Mesothelial cell of epicardium (in vitro differentiated cells): ENCODE results near the gene CCBE1. TPM values are rescaled to one million over a fixed set of nuclear protein-coding genes. Genes with fewer than 3 reads are reported as not detected.

ENCODE experiments used
- DNase-seq, 2 experiments: peaks; one replicate each; pipeline ENCODE4 v3.0.0; 2021; ENCODE audit warnings: low spot score in 2 of 2; ENCODE audit not compliant: unreplicated experiment in 2 of 2
- H3K27ac Mint-ChIP-seq: 2 replicates; pipeline ENCODE4 v1.8.0; 2021; ENCODE audit warnings: mixed read lengths
- H3K27me3 Mint-ChIP-seq: 2 replicates; pipeline ENCODE4 v1.8.0; 2021; ENCODE audit warnings: low read depth, mixed read lengths
- H3K36me3 Mint-ChIP-seq: 2 replicates; pipeline ENCODE4 v1.8.0; 2021; ENCODE audit warnings: mixed read lengths
- H3K4me1 Mint-ChIP-seq: 2 replicates; pipeline ENCODE4 v1.8.0; 2021; ENCODE audit warnings: mixed read lengths
- H3K4me3 Mint-ChIP-seq: 2 replicates; pipeline ENCODE4 v1.8.0; 2021; ENCODE audit warnings: mild to moderate bottlenecking, moderate library complexity, mixed read lengths
- H3K9me3 Mint-ChIP-seq: 2 replicates; pipeline ENCODE4 v1.8.0; 2021; ENCODE audit warnings: mixed read lengths
- CTCF ChIP-seq: fragments of 200-600 bp; sonication (generic); IDR thresholded peaks from one replicate; pipeline ENCODE4 v1.5.0; 2021; ENCODE audit warnings: antibody characterized with exemption; ENCODE audit not compliant: unreplicated experiment
- total RNA-seq: library from RNA; stranded (reverse); gene quantifications from 3 replicates; pipeline ENCODE4 v1.2.1, GENCODE V29; 2021

CCBE1 gene
- total RNA-seq, 1 donor from 2014 or later = 71.1 TPM

GRCh38 chr18:59547581-59548182, 149.5 kb downstream of the CCBE1 start:
- H3K27me3 Mint-ChIP-seq = peaks cover 6% of the 10 kb centered on the region
- no peak for DNase-seq
- H3K4me1 Mint-ChIP-seq = peaks cover 48% of the 10 kb centered on the region
- TF ChIP-seq CTCF = no peak
- no peak overlapping the region for H3K4me3 Mint-ChIP-seq
- no peaks in the 10 kb centered on the region for H3K36me3 Mint-ChIP-seq
- no peaks in the 10 kb centered on the region for H3K9me3 Mint-ChIP-seq
- peak overlapping the region; percentile 52 for H3K27ac Mint-ChIP-seq

- no peak for DNase-seq
- Mint-ChIP-seq H3K27me3 (peaks cover 10% of the 10 kb centered on the region), H3K4me1 (peaks cover 48% of the 10 kb centered on the region), H3K36me3 (no peaks in the 10 kb centered on the region), H3K9me3 (no peaks in the 10 kb centered on the region), H3K27ac (peak overlapping the region; percentile 62), H3K4me3 (no peak overlapping the region)
- TF ChIP-seq CTCF = no peak
Measured at GRCh38 chr18:59546188-59546587, 151.0 kb downstream of the CCBE1 start.

- Mint-ChIP-seq H3K4me3 (no peak overlapping the region), H3K4me1 (peaks cover 28% of the 10 kb centered on the region), H3K9me3 (peaks cover 10% of the 10 kb centered on the region), H3K36me3 (peaks cover 9% of the 10 kb centered on the region), H3K27me3 (peaks cover 9% of the 10 kb centered on the region), H3K27ac (peak overlapping the region; percentile 74)
- no peak for TF ChIP-seq CTCF
- DNase-seq = no peak
Measured at GRCh38 chr18:59540780-59541179, 156.4 kb downstream of the CCBE1 start.

- H3K36me3 Mint-ChIP-seq = peaks cover 9% of the 10 kb centered on the region
- H3K9me3 Mint-ChIP-seq = peaks cover 10% of the 10 kb centered on the region
- H3K27ac Mint-ChIP-seq = peak overlapping the region; percentile 74
- peaks cover 28% of the 10 kb centered on the region for H3K4me1 Mint-ChIP-seq
- no peak for DNase-seq
- TF ChIP-seq CTCF = no peak
- H3K4me3 Mint-ChIP-seq = no peak overlapping the region
- H3K27me3 Mint-ChIP-seq = peaks cover 9% of the 10 kb centered on the region
Measured at GRCh38 chr18:59540346-59540745, 156.9 kb downstream of the CCBE1 start.

- H3K27ac Mint-ChIP-seq = no peak overlapping the region
- peaks cover 8% of the 10 kb centered on the region for H3K27me3 Mint-ChIP-seq
- H3K4me3 Mint-ChIP-seq = no peak overlapping the region
- H3K4me1 Mint-ChIP-seq = peaks cover 35% of the 10 kb centered on the region
- no peak for DNase-seq
- no peak for TF ChIP-seq CTCF
- peaks cover 9% of the 10 kb centered on the region for H3K36me3 Mint-ChIP-seq
- peaks cover 10% of the 10 kb centered on the region for H3K9me3 Mint-ChIP-seq
Measured at GRCh38 chr18:59539108-59539507, 158.1 kb downstream of the CCBE1 start.

- Mint-ChIP-seq H3K36me3 (peaks cover 9% of the 10 kb centered on the region), H3K4me3 (no peak overlapping the region), H3K4me1 (peaks cover 42% of the 10 kb centered on the region), H3K27ac (no peak overlapping the region), H3K9me3 (peaks cover 10% of the 10 kb centered on the region), H3K27me3 (peaks cover 7% of the 10 kb centered on the region)
- no peak for DNase-seq
- no peak for TF ChIP-seq CTCF
Measured at GRCh38 chr18:59537579-59537978, 159.6 kb downstream of the CCBE1 start.
